BJ (cell line): ENCODE measurements around the gene TMEM178B. TPM values are rescaled to one million over a fixed set of nuclear protein-coding genes. Genes with fewer than 3 reads are reported as not detected.

Experiments
- CTCF ChIA-PET: fragments of 350-600 bp; formaldehyde crosslinking; extraction: SDS; loops from one replicate; lab custom pipeline; 2021; ENCODE audit warnings: antibody characterized with exemption, inconsistent platforms; lab: Yijun Ruan, JAX
- POLR2A ChIA-PET: fragments of 300-600 bp; sonication (Branson Sonifier 250); formaldehyde crosslinking; extraction: SDS; loops from one replicate; lab custom pipeline; 2021; ENCODE audit warnings: antibody characterized with exemption; lab: Charles Lee
- DNase-seq: peaks from one replicate; pipeline ENCODE4 v3.0.0-alpha.2; 2011; ENCODE audit warnings: low read depth
- H3K27me3 ChIP-seq: 2 replicates; pipeline ENCODE4 v1.6.0; 2011; ENCODE audit warnings: low read length; ENCODE audit not compliant: control insufficient read depth, insufficient read depth
- H3K36me3 ChIP-seq: 2 replicates; pipeline ENCODE4 v1.5.1; 2011; ENCODE audit warnings: low read length; ENCODE audit not compliant: control insufficient read depth, insufficient read depth
- H3K4me3 ChIP-seq: 2 replicates; pipeline ENCODE4 v1.5.1; 2011; ENCODE audit warnings: low read depth, mild to moderate bottlenecking, control low read depth, low read length
- CTCF ChIP-seq: IDR thresholded peaks from 2 replicates; pipeline ENCODE4 v1.5.1; 2011; ENCODE audit warnings: low read depth, mild to moderate bottlenecking, control low read depth, inconsistent platforms, low read length, moderate library complexity; ENCODE audit not compliant: insufficient read depth
- polyA plus RNA-seq: library from polyadenylated mRNA; depleted of rRNA; stranded (reverse); fragments of >200 nt; gene quantifications from 2 replicates; pipeline ENCODE4 v1.2.3, GENCODE V29; 2011

The TMEM178B gene
- polyA plus RNA-seq, 1 experiment, result 0.43 TPM

GRCh38 chr7:141154131-141154732 lies 80.4 kb downstream of the TMEM178B start:
- no peak overlapping the region for H3K4me3 ChIP-seq
- no peak for DNase-seq
- CTCF ChIA-PET, result no interaction called here
- TF ChIP-seq CTCF, result no peak
- POLR2A ChIA-PET, result no interaction called here
- H3K27me3 ChIP-seq, result no peaks in the 10 kb centered on the region
- H3K36me3 ChIP-seq, result no peaks in the 10 kb centered on the region

GRCh38 chr7:141156407-141156806 lies 82.5 kb downstream of the TMEM178B start:
- Histone ChIP-seq H3K4me3 (no peak overlapping the region), H3K27me3 (no peaks in the 10 kb centered on the region), H3K36me3 (no peaks in the 10 kb centered on the region)
- TF ChIP-seq CTCF, result no peak
- no peak for DNase-seq
- CTCF ChIA-PET, result no interaction called here
- POLR2A ChIA-PET, result no interaction called here

GRCh38 chr7:141157138-141157765 lies 83.4 kb downstream of the TMEM178B start:
- H3K4me3 ChIP-seq, result no peak overlapping the region
- TF ChIP-seq CTCF, result no peak
- ChIA-PET CTCF (no interaction called here), POLR2A (interaction anchor here (0.6 kb wide), 1 partner anchor 33 kb away, joined by 6 read pairs; no protein-coding TSS in a partner anchor)
- DNase-seq, result no peak
- no peaks in the 10 kb centered on the region for H3K27me3 ChIP-seq
- H3K36me3 ChIP-seq, result no peaks in the 10 kb centered on the region

- Histone ChIP-seq H3K4me3 (no peak overlapping the region), H3K27me3 (no peaks in the 10 kb centered on the region), H3K36me3 (no peaks in the 10 kb centered on the region)
- peak; percentile 88 for DNase-seq
- no peak for TF ChIP-seq CTCF
- CTCF ChIA-PET, result no interaction called here
- POLR2A ChIA-PET, result no interaction called here
Observed at GRCh38 chr7:141158561-141158960, 84.7 kb downstream of the TMEM178B start.

GRCh38 chr7:141160246-141160860 lies 86.5 kb downstream of the TMEM178B start:
- no peak for DNase-seq
- ChIA-PET CTCF (no interaction called here), POLR2A (no interaction called here)

More at GRCh38 chr7:141160246-141160860, 86.5 kb downstream of the TMEM178B start:
- Histone ChIP-seq H3K27me3 (no peaks in the 10 kb centered on the region), H3K4me3 (no peak overlapping the region), H3K36me3 (no peaks in the 10 kb centered on the region)
- TF ChIP-seq CTCF, result no peak
